Motor neuron (in vitro differentiated cells): ENCODE data around the gene SUMO2. TPM values are rescaled to one million over a fixed set of nuclear protein-coding genes. Genes with fewer than 3 reads are reported as not detected.
"Not testable (repeated sequence)": the region's sequence is repeated elsewhere in the genome, so short reads cannot be mapped to it uniquely, and the experiment has no call there.

Source experiments
- ATAC-seq, 8 experiments: fragments of 200-7000 bp; cut with Tn5 transposase; replicated peaks in 6 of 8; 2 replicates each; pipeline ENCODE4 v1.8.0; 2021; ENCODE audit warnings: mild to moderate bottlenecking in 8 of 8, moderate library complexity in 8 of 8
- H3K27ac ChIP-seq, 2 donors: fragments of 250-450 bp; sonication (Bioruptor Pico); 2 replicates each; pipeline ENCODE4 v1.9.0; 2021; ENCODE audit warnings: antibody characterized with exemption in 2 of 2, mild to moderate bottlenecking in 2 of 2, moderate library complexity in 1 of 2
- H3K4me1 ChIP-seq, 2 donors: fragments of 250-450 bp; sonication (Bioruptor Pico); replicated peaks in 1 of 2; 2 replicates each; pipeline ENCODE4 v1.6.1; 2021; ENCODE audit warnings: antibody characterized with exemption in 2 of 2, mild to moderate bottlenecking in 2 of 2, moderate library complexity in 1 of 2
- H3K4me3 ChIP-seq, 5 donors: fragments of 250-450 bp; sonication (Bioruptor Pico); 2 replicates each; pipeline ENCODE4 v1.9.0; 2021; ENCODE audit warnings: antibody characterized with exemption in 5 of 5, mild to moderate bottlenecking in 5 of 5, moderate library complexity in 4 of 5
- WGBS, 10 experiments: fragments of 450-650 bp; shearing (Covaris generic); methylation state at CpG; one replicate each; pipeline ENCODE4 v1.0.0; 2022; 5-methylcytosine and 5-hydroxymethylcytosine counted together
- in situ Hi-C, 9 experiments: fragments of 400-800 bp; cut with MboI; loops; one replicate each; pipeline ENCODE4 v1.15.0; 2021; ENCODE audit warnings: low sequenced_read_pairs in 9 of 9, low pct_unique_long_range_greater_than_20kb in 2 of 9; ENCODE audit not compliant: unreplicated experiment in 9 of 9
- total RNA-seq, 8 experiments: library from RNA; unstranded; fragments of 300-600 nt; gene quantifications; 2 replicates each; pipeline versions ENCODE4 v1.2.3 to v1.2.4, GENCODE V29; 2022

SUMO2 gene
- 100 to 1,000 TPM; 114 to 263 (median 169) TPM for total RNA-seq

- ATAC-seq: peak; percentile 85 to 90 (median 87)
- in situ Hi-C loops: no loop called here
- whole genome bisulfite sequencing, 10 experiments: 3 to 78% (median 9%) methylated on average over 1 to 6 of the region's 92 CpGs; no CpG with 5 or more reads in 6 of the 10 experiments
- Histone ChIP-seq H3K4me3 (peak within 1 kb of the TSS; percentile 74 to 100 (median 91)), H3K4me1 (peaks cover 12 to 17% of the 10 kb centered on the region in 2 donors), H3K27ac (peak within 1 kb of the TSS; percentile 98 to 99)
These were observed at the start of gene SUMO2 for GRCh38 chr17:75182569-75183436. TSS of gene SUMO2 (minus strand) at chr17:75182959. CDS start at chr17:75182834, 125 bp downstream.

DNA sequence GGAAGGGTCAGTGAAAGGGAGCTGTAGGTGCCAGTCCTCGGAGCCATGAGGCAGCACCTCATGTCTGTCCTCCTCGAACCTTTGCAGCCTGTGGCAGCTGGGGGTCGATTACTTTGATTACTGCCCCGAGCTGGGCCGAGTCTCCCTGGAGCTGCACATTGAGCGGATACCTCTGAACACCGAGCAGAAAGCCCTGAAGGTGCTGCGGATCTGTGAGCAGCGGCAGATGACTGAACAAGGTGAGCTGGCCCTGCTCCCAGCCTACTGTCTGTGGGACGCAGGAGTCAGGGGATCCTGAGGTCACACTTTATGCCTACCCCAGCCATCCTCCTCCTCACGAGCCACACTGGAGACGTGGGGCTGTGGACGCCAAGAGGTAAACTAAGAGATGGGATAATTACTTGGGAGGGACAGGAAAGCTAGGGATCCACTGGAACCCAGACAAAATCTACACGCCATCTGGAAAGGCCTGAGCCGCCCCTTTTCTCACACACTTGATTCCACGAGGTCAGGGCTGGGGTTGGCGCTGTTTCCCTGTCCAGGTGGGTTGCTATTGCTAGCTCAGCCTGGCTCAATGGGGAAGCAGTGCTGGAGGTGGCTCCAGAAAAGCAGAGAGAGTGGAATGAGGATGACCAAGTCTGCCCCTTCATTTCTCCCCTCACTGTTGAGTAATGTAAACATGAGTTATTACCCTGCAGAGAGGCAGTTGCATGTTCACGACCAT lies 49.1 kb upstream of the SUMO2 start:
- Histone ChIP-seq H3K27ac (no peak overlapping the region), H3K4me3 (no peak overlapping the region), H3K4me1 (no peaks in the 10 kb centered on the region)
- ATAC-seq: no peak
- in situ Hi-C loops: no loop called here
- 73 to 100% (median 100%) methylated on average over 1 to 3 of the region's 18 CpGs; no CpG with 5 or more reads in 3 of the 10 experiments for WGBS, 10 experiments

GRCh38 chr17:75231071-75231470 lies 48.3 kb upstream of the SUMO2 start:
- no peak overlapping the region for H3K4me3 ChIP-seq
- no peaks in the 10 kb centered on the region for H3K4me1 ChIP-seq
- 80 to 100% (median 93%) methylated on average over 1 to 3 of the region's 8 CpGs; no CpG with 5 or more reads in 7 of the 10 experiments for WGBS, 10 experiments
- no peak for ATAC-seq
- in situ Hi-C loops: no loop called here
- H3K27ac ChIP-seq: no peak overlapping the region

DNA sequence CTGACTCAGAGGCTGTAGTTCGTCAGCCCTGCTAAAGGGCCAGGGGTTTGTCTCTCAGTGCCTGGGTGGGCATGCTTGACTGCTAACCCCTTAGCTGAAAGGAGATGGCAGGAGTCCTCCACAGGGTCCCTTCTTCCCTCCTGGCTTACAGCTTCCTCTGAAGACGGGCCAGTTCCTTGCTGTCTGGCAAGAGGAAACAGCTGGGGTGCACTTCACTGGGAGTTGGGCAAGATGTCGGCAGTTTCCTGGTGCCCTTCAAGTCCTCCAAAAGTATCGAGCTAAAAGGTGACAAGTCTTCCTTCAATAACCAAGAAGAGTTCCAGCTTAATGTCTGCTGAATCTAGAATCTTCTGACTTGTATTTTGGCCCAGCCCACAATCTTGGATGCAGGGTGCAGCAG lies 46.1 kb upstream of the SUMO2 start:
- WGBS, 10 experiments: 87 to 100% (median 91%) methylated on average over 1 to 4 of the region's 4 CpGs; no CpG with 5 or more reads in 5 of the 10 experiments
- in situ Hi-C loops: no loop called here
- Histone ChIP-seq H3K27ac (no peak overlapping the region), H3K4me1 (no peaks in the 10 kb centered on the region), H3K4me3 (no peak overlapping the region)
- ATAC-seq: no peak

GRCh38 chr17:75228305-75228704 lies 45.5 kb upstream of the SUMO2 start:
- Histone ChIP-seq H3K4me3 (no peak overlapping the region), H3K27ac (no peak overlapping the region), H3K4me1 (no peaks in the 10 kb centered on the region)
- in situ Hi-C loops: no loop called here
- WGBS, 10 experiments: 0 to 100% (median 88%) methylated on average over 1 to 2 of the region's 2 CpGs; no CpG with 5 or more reads in 1 of the 10 experiments
- ATAC-seq: no peak

DNA sequence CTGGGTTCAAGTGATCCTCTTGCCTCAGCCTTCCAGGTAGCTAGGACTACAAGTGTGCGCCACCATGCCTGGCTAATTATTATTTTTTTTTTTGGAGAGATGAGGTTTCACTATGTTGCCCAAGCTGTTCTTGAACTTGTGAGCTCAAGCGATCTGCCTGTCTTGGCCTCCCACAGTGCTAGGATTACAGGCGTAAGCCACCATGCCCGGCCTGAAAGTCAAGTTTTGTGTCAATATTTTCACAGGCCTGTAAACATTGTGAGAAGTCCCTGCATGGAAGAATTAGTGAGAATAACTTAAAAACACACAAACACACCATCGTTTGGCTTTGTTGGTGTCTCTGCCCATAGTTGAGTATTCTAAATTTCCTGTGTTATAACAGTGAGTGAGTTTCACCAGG lies 45.0 kb upstream of the SUMO2 start:
- in situ Hi-C loops: no loop called here
- no peak overlapping the region for H3K27ac ChIP-seq
- no peaks in the 10 kb centered on the region for H3K4me1 ChIP-seq
- 67 to 100% (median 93%) methylated on average over 1 to 4 of the region's 5 CpGs; no CpG with 5 or more reads in 4 of the 10 experiments for WGBS, 10 experiments
- no peak overlapping the region for H3K4me3 ChIP-seq
- no peak for ATAC-seq

GRCh38 chr17:75225016-75225415 lies 42.3 kb upstream of the SUMO2 start:
- Histone ChIP-seq H3K4me1 (no peaks in the 10 kb centered on the region), H3K4me3 (no peak overlapping the region), H3K27ac (no peak overlapping the region)
- peak in 2 of 8 experiments; percentile 51 to 83 for ATAC-seq
- in situ Hi-C loops: no loop called here
- WGBS, 10 experiments: 27 to 100% (median 77%) methylated on average over 2 to 7 of the region's 14 CpGs; no CpG with 5 or more reads in 2 of the 10 experiments

GRCh38 chr17:75219815-75220214 lies 37.1 kb upstream of the SUMO2 start:
- Histone ChIP-seq H3K27ac (no peak overlapping the region), H3K4me3 (no peak overlapping the region), H3K4me1 (no peaks in the 10 kb centered on the region)
- 100% methylated on average over 1 to 2 of the region's 3 CpGs; no CpG with 5 or more reads in 8 of the 10 experiments for WGBS, 10 experiments
- ATAC-seq: no peak
- in situ Hi-C loops: no loop called here

GRCh38 chr17:75218131-75218530 lies 35.4 kb upstream of the SUMO2 start:
- 48 to 100% (median 87%) methylated on average over 1 to 6 of the region's 6 CpGs; no CpG with 5 or more reads in 1 of the 10 experiments for WGBS, 10 experiments
- no peak for ATAC-seq
- Histone ChIP-seq H3K4me1 (no peaks in the 10 kb centered on the region), H3K27ac (no peak overlapping the region), H3K4me3 (no peak overlapping the region)
- in situ Hi-C loops: no loop called here

GRCh38 chr17:75209061-75209460 lies 26.3 kb upstream of the SUMO2 start:
- 59 to 100% (median 82%) methylated on average over 1 to 3 of the region's 3 CpGs; no CpG with 5 or more reads in 1 of the 10 experiments for WGBS, 10 experiments
- H3K27ac ChIP-seq: no peak overlapping the region
- no peak for ATAC-seq
- no peak overlapping the region for H3K4me3 ChIP-seq
- peaks cover 6 to 11% of the 10 kb centered on the region in 2 donors for H3K4me1 ChIP-seq
- in situ Hi-C loops: no loop called here

GRCh38 chr17:75208161-75208560 lies 25.4 kb upstream of the SUMO2 start:
- ATAC-seq: no peak
- in situ Hi-C loops: no loop called here
- WGBS, 10 experiments: 57 to 100% (median 98%) methylated on average over 1 to 8 of the region's 9 CpGs; no CpG with 5 or more reads in 1 of the 10 experiments
- H3K4me3 ChIP-seq: no peak overlapping the region
- H3K4me1 ChIP-seq: peaks cover 6 to 11% of the 10 kb centered on the region in 2 donors
- H3K27ac ChIP-seq: no peak overlapping the region

DNA sequence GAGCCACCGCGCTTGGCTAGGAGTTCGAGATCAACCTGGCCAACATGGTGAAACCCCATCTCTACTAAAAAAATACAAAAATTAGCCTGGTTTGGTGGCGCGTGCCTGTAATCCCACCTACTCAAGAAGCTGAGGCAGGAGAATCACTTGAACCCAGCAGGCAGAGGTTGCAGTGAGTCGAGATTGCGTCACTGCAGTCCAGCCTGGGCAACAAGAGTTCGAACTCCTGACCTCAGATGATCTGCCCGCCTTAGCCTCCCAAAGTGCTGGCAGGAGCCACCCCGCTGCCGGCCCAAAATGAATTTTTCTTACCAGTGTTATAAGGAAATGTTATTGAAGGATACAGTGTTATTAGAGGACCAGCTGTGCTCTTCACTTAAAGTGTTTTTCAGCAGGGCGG lies 25.0 kb upstream of the SUMO2 start:
- peaks cover 6 to 11% of the 10 kb centered on the region in 2 donors for H3K4me1 ChIP-seq
- no peak for ATAC-seq
- WGBS, 10 experiments: 20 to 93% (median 90%) methylated on average over 1 to 6 of the region's 12 CpGs; no CpG with 5 or more reads in 5 of the 10 experiments
- in situ Hi-C loops: no loop called here
- no peak overlapping the region for H3K27ac ChIP-seq
- H3K4me3 ChIP-seq: no peak overlapping the region

GRCh38 chr17:75207050-75207407 lies 24.3 kb upstream of the SUMO2 start:
- in situ Hi-C loops, H3K27ac ChIP-seq, ATAC-seq, H3K4me3 ChIP-seq: not testable (repeated sequence)
- WGBS, 10 experiments: 60 to 95% (median 71%) methylated on average over 1 to 4 of the region's 8 CpGs; no CpG with 5 or more reads in 6 of the 10 experiments
- peaks cover 6 to 11% of the 10 kb centered on the region in 2 donors for H3K4me1 ChIP-seq
